GM12891 (cell line): ENCODE results near the gene RERE.
A peak's percentile ranks its signal among the peaks of the same experiment; 100 is the strongest.

Experiments
- DNase-seq: peaks from one replicate; pipeline ENCODE4 v3.0.0; 2011; ENCODE audit warnings: low spot score; ENCODE audit not compliant: insufficient read length
- FAIRE-seq: peaks from 2 replicates; lab custom pipeline; 2011; peaks lifted over from hg19 to GRCh38; lab: Jason Lieb, UNC
- PAX5 ChIP-seq: IDR thresholded peaks from 2 replicates; pipeline ENCODE4 v1.6.1; 2011; ENCODE audit warnings: low read length, moderate library complexity, mild to moderate bottlenecking; ENCODE audit not compliant: insufficient read depth, severe bottlenecking
- POLR2A ChIP-seq: IDR thresholded peaks from 2 replicates; pipeline ENCODE4 v1.6.1; 2011; ENCODE audit warnings: low read depth, low read length, control low read depth
- POLR2AphosphoS5 ChIP-seq: IDR thresholded peaks from 2 replicates; pipeline ENCODE4 v1.6.1; 2011; ENCODE audit warnings: low read depth, low read length, control low read depth
- POU2F2 ChIP-seq: IDR thresholded peaks from 2 replicates; pipeline ENCODE4 v1.6.1; 2011; ENCODE audit warnings: low read depth, mild to moderate bottlenecking, control low read depth, low read length, moderate library complexity
- SPI1 ChIP-seq: IDR thresholded peaks from 2 replicates; pipeline ENCODE4 v1.6.1; 2011; ENCODE audit warnings: low read depth, low read length, control low read depth
- TAF1 ChIP-seq: IDR thresholded peaks from 2 replicates; pipeline ENCODE4 v1.6.1; 2011; ENCODE audit warnings: low read depth, low read length, control low read depth

The RERE gene

GRCh38 chr1:8782955-8783354, 34.5 kb downstream of the RERE start:
- no peak for DNase-seq
- no peak for FAIRE-seq
- TF ChIP-seq POU2F2 (no peak), SPI1 (no peak), PAX5 (no peak), POLR2A (no peak), POLR2AphosphoS5 (no peak), TAF1 (no peak)

GRCh38 chr1:8782001-8782620, 35.3 kb downstream of the RERE start:
- no peak for FAIRE-seq
- no peak for DNase-seq
- TF ChIP-seq PAX5 (no peak), SPI1 (no peak)

- TF ChIP-seq POLR2AphosphoS5 (no peak), POU2F2 (no peak), SPI1 (peak; percentile 48), TAF1 (no peak)
- peak; percentile 9 for FAIRE-seq
- DNase-seq: no peak
Observed at GRCh38 chr1:8780405-8780804, 37.0 kb downstream of the RERE start.

DNA sequence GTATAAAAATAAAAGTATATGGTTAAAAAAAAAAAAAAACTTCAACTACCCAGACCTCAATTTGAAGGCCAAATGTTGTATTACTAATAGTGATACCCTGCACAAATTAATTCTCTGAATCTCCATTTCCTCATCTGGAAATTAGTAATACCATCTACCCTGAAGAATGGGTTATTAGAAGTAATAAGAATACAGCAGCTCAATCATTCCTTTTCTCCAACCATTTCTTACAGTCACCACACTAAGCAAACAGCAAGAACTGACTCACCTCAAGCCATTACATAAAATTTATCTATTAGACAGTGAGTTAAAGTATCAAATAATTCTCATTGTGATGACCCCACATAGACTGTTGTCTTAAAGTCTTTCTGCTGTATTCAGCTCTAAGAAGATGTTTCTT, 39.6 kb downstream of the RERE start:
- TF ChIP-seq TAF1: no peak
- TF ChIP-seq SPI1: no peak
- TF ChIP-seq POLR2A: no peak
- no peak for TF ChIP-seq PAX5
- no peak for TF ChIP-seq POU2F2
- TF ChIP-seq POLR2AphosphoS5: no peak
- DNase-seq (no peak), FAIRE-seq (no peak)

GRCh38 chr1:8776104-8776503, 41.3 kb downstream of the RERE start:
- FAIRE-seq: no peak
- no peak for DNase-seq
- no peak for TF ChIP-seq POLR2A
- TF ChIP-seq POU2F2: no peak
- no peak for TF ChIP-seq SPI1
- TF ChIP-seq PAX5: no peak
- TF ChIP-seq TAF1: no peak
- TF ChIP-seq POLR2AphosphoS5: no peak

- FAIRE-seq: no peak
- DNase-seq: no peak
- TF ChIP-seq POLR2A: no peak
- no peak for TF ChIP-seq POU2F2
- no peak for TF ChIP-seq PAX5
- no peak for TF ChIP-seq POLR2AphosphoS5
- TF ChIP-seq SPI1: no peak
Observed at GRCh38 chr1:8767006-8767405, 50.4 kb downstream of the RERE start.

DNA sequence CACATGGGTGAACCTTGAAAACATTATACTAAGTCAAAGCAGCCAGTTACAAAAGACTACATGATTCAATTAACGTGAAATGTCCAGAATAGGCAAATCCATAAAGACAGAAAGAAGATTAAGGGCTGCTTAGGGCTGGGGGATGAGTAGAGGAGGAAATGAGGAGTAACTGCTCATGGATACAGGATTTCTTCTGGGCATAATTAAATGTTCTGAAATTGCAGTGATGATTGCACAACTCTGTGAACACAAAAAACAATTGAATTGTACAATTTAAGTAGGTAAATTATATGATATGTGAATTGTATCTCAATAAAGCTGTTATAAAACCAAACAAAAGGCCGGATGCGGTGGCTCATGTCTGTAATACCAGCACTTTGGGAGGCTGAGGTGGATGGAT, 52.2 kb downstream of the RERE start:
- FAIRE-seq (no peak), DNase-seq (no peak)
- TF ChIP-seq SPI1: no peak
- TF ChIP-seq POLR2AphosphoS5: no peak
- no peak for TF ChIP-seq POU2F2
- no peak for TF ChIP-seq TAF1
- no peak for TF ChIP-seq PAX5
- no peak for TF ChIP-seq POLR2A

DNA sequence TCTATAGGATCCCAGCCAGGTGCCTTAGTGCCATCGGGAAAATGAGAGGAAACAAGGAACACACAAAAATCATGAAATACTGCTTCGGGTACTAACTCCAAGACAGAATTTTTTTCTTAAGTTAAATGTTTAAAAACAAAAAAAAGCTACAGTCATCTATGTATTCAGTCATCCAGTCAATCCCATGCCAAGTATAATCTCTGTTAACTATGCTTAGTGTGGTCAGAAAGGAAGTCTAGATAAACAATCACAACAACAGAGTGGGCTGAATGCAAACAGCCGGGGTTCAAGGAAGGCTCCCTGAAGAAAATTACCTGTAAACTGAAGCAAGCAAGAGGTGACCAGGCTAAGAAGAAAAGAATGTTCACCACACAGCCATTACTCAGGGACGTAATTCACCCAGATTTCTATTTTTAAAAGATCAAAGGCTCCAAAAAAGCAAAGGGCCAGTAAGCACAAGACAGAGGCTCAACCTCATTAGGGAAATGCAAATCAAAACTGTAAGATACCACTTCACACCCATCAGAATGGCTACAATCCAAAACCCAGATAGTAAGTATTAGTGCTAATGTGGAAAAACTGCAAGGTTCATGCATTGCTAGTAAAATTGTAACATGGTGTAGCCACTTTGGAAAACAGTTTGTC, 53.0 kb downstream of the RERE start:
- FAIRE-seq: peak; percentile 28
- DNase-seq: no peak
- no peak for TF ChIP-seq SPI1
- TF ChIP-seq POU2F2: 0 out of 2 replicates have a peak, but pooled peaks have one; percentile 43
- no peak for TF ChIP-seq TAF1
- no peak for TF ChIP-seq POLR2A
- TF ChIP-seq POLR2AphosphoS5: no peak
- TF ChIP-seq PAX5: no peak

DNA sequence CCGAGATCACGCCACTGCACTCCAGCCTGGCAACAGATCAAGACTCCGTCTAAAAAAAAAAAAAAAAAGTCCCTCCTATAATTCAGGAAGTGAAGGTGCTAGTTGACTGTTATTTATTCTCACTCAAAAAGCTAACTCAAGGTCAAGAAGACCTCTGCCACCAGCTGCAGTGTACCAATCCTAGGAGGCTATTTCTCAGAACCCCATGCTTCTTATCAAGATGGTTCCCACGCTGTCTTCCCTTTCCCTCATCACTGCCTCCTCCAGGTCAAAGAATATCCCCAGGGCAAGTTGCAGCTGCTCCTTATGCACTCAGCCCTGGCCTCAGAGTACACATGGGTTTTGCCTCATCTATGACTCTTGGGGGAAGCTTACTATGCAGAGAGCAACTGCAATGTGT, 53.6 kb downstream of the RERE start:
- TF ChIP-seq POLR2A: no peak
- peak; percentile 73 for TF ChIP-seq SPI1
- peak; percentile 74 for FAIRE-seq
- no peak for DNase-seq

DNA sequence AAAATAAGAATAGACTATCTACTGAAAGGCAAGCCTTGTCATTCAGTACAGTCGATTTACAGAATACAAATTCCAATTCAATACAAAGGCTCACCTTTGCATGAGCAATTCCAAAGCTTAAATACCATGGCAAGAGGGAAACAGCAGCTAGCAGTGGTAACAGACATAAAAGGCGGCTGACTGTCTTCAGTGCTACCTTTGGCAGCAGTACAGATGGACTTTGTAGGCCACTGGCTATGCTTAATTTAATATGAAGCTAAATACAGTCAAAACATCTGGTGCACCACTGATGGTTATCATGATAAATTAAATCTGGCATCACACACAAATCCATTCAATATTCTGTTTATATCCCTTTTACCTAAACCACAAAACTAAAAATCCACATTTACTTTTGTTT, 62.4 kb downstream of the RERE start:
- FAIRE-seq (no peak), DNase-seq (no peak)
- TF ChIP-seq POLR2AphosphoS5 (no peak), POU2F2 (no peak)

DNA sequence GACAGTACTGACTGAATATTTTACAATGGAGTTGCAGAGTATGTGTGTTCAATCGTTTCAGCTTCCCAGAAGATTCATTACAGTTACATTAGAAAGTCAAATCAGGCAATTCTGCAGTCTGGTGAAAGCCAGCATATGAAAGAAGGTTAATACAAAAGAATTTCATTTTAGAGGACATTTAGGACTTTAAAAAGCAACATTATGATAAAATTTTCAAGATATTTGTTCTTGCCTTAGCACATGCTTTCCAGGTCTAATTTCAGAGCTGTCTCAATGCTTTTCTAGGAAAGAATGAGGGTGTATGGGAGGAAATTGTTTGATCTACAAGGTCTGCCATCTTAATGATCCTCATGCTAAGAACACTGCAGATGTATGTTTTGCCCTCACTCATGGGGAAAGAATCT, 63.2 kb downstream of the RERE start:
- no peak for TF ChIP-seq POLR2AphosphoS5
- no peak for TF ChIP-seq TAF1
- TF ChIP-seq POU2F2: no peak
- no peak for TF ChIP-seq POLR2A
- no peak for TF ChIP-seq PAX5
- no peak for TF ChIP-seq SPI1
- FAIRE-seq (no peak), DNase-seq (no peak)
